ENCODE results near the gene KIF16B. TPM values are rescaled to one million over a fixed set of nuclear protein-coding genes. Genes with fewer than 3 reads are reported as not detected.

Gene KIF16B
- total and polyA plus RNA-seq, 2 of the 13 experiments (the other 11 are each of a cell fraction or from before 2014, with no cell fraction given): 6.9 to 18.0 TPM

DNA sequence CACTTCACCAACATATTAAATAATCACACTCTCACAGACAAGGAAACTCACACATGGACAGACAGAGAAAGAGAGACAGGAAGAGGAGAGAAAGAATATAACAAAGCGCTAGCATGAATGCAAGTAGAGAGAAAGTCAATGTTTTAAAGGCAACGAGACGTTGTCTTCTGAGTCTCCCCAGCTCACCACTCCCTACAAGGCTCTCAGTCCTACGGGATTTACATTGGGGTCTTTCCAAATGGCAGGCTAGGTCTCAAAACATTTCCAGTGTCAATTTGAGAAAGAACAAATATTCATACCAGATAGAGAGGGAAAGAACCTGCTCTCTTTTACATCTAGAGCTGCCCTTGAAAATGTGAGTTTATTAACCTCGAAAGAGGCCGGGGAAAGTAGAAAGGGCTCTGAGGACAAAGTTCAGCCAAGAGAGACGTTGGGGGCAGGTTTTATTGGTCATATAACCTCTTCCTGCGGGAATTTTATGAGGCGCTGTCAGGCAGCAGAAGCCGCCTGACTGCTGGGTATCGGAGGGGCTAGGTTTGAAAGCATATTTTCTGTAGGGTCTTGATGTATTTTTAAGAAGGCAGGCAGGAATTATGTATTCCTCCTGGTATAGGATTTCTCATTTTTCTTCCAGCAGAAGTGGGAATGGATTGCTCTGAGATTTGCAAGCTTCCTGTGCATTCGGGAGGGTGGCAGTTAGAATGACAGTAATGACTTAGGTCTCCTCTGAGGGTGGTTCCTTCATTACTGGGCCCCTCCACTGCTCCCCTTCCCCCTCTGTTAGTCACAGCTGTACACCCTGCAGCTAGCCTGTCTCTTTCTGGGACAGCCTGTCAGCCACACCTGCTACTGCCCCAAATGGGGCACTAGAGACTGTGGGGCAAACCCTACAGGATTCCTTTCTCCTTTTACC, 34.4 kb upstream of the KIF16B start (continued):
- TF ChIP-seq ZFP37 (CRISPR knock-in tag; IDR thresholded peaks at IDR 0.05; ENCODE audit: borderline replicate concordance) (no peak), ZNF720 (CRISPR knock-in tag; IDR thresholded peaks at IDR 0.05) (no peak), NFIC (IDR thresholded peaks at IDR 0.05; ENCODE audit: low read length) (no peak), ZNF101 (CRISPR knock-in tag; IDR thresholded peaks at IDR 0.05; ENCODE audit: borderline replicate concordance, low read depth) (no peak), ZNF678 (CRISPR knock-in tag; IDR thresholded peaks at IDR 0.05) (no peak), SP5 (CRISPR knock-in tag; IDR thresholded peaks at IDR 0.05; ENCODE audit: borderline replicate concordance, low read depth) (no peak), PRMT3 (CRISPR knock-in tag; IDR thresholded peaks at IDR 0.05; ENCODE audit: borderline replicate concordance, low read depth) (no peak), HOXA5 (CRISPR knock-in tag; IDR thresholded peaks at IDR 0.05) (peak; percentile 38; the same call in 1 of the 2 replicates), ZNF616 (CRISPR knock-in tag; IDR thresholded peaks at IDR 0.05; ENCODE audit: low read depth) (no peak), RFX5 (IDR thresholded peaks at IDR 0.05; ENCODE audit: low read depth, low read length) (no peak), ZNF562 (CRISPR knock-in tag; IDR thresholded peaks at IDR 0.05; ENCODE audit: borderline replicate concordance) (no peak), ATF1 (CRISPR knock-in tag; IDR thresholded peaks at IDR 0.05) (peak; percentile 40; the same call in 1 of the 2 replicates), ZNF530 (CRISPR knock-in tag; IDR thresholded peaks at IDR 0.05; ENCODE audit: low read depth) (no peak), ELF3 (CRISPR knock-in tag; IDR thresholded peaks at IDR 0.05) (no peak), ZNF615 (CRISPR knock-in tag; IDR thresholded peaks at IDR 0.05; ENCODE audit: borderline replicate concordance) (no peak), ZNF232 (CRISPR knock-in tag; IDR thresholded peaks at IDR 0.05; ENCODE audit: borderline replicate concordance) (no peak), GATAD2A (CRISPR knock-in tag; IDR thresholded peaks at IDR 0.05) (peak; percentile 45; the same call in 1 of the 2 replicates), DNMT3B (CRISPR knock-in tag; conservative IDR thresholded peaks at IDR 0.05) (no peak)
- TF ChIP-seq, protein P1, sequence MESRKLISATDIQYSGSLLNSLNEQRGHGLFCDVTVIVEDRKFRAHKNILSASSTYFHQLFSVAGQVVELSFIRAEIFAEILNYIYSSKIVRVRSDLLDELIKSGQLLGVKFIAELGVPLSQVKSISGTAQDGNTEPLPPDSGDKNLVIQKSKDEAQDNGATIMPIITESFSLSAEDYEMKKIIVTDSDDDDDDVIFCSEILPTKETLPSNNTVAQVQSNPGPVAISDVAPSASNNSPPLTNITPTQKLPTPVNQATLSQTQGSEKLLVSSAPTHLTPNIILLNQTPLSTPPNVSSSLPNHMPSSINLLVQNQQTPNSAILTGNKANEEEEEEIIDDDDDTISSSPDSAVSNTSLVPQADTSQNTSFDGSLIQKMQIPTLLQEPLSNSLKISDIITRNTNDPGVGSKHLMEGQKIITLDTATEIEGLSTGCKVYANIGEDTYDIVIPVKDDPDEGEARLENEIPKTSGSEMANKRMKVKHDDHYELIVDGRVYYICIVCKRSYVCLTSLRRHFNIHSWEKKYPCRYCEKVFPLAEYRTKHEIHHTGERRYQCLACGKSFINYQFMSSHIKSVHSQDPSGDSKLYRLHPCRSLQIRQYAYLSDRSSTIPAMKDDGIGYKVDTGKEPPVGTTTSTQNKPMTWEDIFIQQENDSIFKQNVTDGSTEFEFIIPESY (CRISPR knock-in tag; IDR thresholded peaks at IDR 0.05): no peak
- TF ChIP-seq, protein P2, sequence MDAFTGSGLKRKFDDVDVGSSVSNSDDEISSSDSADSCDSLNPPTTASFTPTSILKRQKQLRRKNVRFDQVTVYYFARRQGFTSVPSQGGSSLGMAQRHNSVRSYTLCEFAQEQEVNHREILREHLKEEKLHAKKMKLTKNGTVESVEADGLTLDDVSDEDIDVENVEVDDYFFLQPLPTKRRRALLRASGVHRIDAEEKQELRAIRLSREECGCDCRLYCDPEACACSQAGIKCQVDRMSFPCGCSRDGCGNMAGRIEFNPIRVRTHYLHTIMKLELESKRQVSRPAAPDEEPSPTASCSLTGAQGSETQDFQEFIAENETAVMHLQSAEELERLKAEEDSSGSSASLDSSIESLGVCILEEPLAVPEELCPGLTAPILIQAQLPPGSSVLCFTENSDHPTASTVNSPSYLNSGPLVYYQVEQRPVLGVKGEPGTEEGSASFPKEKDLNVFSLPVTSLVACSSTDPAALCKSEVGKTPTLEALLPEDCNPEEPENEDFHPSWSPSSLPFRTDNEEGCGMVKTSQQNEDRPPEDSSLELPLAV (CRISPR knock-in tag; conservative IDR thresholded peaks at IDR 0.05; ENCODE audit: low read depth): no peak
